GM19043 (cell line): Measurements from ENCODE around the gene KIFBP.
"Not testable (repeated sequence)": the region's sequence is repeated elsewhere in the genome, so short reads cannot be mapped to it uniquely, and the experiment has no call there.

Experiments used
- ATAC-seq: cut with Tn5 transposase; IDR thresholded peaks from one replicate; pipeline ENCODE4 v1.9.1; 2021; ENCODE audit warnings: low read depth; ENCODE audit not compliant: unreplicated experiment

Gene KIFBP, protein sequence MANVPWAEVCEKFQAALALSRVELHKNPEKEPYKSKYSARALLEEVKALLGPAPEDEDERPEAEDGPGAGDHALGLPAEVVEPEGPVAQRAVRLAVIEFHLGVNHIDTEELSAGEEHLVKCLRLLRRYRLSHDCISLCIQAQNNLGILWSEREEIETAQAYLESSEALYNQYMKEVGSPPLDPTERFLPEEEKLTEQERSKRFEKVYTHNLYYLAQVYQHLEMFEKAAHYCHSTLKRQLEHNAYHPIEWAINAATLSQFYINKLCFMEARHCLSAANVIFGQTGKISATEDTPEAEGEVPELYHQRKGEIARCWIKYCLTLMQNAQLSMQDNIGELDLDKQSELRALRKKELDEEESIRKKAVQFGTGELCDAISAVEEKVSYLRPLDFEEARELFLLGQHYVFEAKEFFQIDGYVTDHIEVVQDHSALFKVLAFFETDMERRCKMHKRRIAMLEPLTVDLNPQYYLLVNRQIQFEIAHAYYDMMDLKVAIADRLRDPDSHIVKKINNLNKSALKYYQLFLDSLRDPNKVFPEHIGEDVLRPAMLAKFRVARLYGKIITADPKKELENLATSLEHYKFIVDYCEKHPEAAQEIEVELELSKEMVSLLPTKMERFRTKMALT

DNA sequence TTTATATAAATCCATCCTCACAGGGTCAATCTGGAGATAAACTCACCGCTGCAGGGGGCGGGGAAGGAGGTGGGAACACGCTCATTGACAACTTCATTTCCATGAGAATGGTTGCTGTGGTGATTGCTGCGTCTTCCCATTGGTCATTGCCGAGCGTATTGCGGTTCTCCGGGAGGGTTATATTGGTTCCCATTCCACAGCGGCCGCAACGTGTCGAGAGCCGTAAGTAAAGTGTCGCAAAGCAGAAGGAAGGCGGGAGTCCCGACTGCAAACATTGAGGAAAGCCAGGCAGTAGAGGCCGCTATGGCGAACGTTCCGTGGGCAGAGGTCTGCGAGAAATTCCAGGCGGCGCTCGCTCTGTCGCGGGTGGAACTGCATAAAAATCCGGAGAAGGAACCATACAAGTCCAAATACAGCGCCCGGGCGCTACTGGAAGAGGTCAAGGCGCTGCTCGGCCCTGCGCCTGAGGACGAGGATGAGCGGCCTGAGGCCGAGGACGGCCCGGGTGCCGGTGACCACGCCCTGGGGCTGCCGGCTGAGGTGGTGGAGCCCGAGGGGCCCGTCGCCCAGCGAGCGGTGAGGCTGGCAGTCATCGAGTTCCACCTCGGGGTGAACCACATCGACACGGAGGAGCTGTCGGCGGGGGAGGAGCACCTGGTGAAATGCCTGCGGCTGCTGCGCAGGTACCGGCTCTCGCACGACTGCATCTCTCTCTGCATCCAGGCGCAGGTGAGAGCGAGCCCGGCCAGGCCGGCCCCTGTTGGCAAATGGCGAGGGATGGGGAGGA is at the start of gene KIFBP:
Gene KIFBP, plus strand, starts transcription at position 274 of the 787 bp plus-strand sequence. Its CDS starts 30 bp downstream, at position 304.
- peak; percentile 71 for ATAC-seq

- no peak for ATAC-seq
Measured at GRCh38 chr10:68938884-68939283, 49.7 kb upstream of the KIFBP start.

DNA sequence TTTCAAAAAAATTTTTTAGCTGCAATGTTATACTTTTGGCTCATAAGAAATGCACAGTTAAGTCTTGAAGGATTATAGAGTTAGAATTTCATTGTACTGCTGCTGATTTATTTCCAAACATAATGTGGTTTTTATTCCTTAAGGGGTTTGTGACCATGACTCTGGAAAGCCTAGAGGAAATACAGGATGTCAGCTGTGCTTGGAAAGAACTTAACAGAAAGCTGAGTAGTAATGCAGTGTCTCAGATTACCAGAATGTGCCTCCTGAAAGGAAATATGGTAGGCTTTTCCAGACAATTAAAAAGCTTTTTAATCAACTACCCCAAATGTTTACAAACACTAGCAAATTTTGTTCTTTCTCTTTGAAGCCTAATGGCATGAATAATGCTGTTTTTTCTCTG is 47.7 kb upstream of the KIFBP start:
- ATAC-seq = not testable (repeated sequence)

GRCh38 chr10:68950598-68950997 is 38.0 kb upstream of the KIFBP start:
- no peak for ATAC-seq

DNA sequence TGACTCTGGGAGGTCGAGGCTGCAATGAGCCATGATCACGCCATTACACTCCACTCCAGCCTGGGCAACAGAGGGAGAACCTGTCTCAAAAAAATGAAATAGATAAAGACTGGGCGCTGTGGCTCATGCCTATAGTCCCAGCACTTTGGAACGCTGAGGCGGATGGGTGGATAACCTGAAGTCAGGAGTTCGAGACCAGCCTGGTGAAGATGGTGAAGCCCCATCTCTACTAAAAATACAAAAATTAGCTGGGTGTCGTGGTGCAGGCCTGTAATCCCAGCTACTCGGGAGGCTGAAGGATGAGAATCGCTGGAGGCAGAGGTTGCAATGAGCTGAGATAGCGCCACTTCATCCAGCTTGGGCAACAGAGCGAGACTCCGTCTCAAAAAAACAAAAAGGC is 33.7 kb upstream of the KIFBP start:
- ATAC-seq = no peak

DNA sequence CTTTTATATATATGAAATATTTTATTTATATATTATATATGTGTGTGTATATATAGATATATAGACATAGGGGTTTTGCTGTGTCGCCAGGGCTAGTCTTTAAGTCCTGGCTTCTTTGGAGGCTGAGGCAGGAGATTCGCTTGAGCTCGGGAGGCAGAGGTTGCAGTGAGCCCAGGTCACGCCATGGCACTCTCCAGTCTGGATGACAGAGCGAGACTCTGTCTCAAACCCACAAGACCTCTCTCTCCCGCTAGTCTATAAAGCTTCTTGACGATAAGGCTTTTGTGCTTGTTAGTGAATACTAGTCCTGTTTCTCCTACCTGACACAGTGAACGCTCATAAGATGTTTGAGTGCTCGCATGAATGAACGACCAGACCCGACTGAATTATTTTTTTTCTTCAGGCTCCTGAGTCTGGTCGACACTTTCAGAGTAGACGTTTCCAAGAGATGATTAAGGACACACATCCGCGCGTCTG is 33.2 kb upstream of the KIFBP start:
- ATAC-seq = peak; percentile 20

DNA sequence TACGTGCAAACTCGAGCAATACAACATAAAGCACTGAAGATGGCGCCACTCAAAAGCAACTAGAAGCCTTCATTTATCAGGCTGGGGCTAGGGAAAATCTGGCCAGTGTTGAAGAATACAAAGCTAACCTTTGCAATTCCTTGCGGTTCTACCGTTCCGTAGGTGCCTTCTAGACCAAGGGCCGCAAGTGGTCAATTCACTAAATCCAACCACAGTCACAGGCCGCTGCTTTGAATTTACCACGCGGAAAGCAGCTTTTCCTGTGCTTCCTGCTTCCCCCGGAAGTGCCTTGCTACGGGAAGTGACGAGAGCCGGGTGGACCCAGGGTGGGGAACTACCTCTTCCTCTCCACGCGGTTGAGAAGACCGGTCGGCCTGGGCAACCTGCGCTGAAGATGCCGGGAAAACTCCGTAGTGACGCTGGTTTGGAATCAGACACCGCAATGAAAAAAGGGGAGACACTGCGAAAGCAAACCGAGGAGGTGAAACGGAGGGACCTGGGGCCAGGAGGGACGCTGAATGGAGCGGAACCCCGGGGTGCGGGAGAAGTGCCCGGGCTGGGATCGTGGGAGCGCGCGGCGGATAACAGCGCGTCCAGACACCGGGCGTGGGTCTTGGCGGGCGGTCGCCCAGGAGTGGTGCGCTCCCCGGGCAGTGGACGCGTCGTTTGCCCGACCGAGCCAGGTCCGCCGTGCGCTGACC is 32.6 kb upstream of the KIFBP start, which contains the start of gene DDX21:
Gene DDX21, plus strand, starts transcription at position 339 of the 701 bp plus-strand sequence. Its CDS starts 56 bp downstream, at position 395.
- ATAC-seq = peak; percentile 80

- no peak for ATAC-seq
Measured at GRCh38 chr10:68957284-68957615, 31.4 kb upstream of the KIFBP start.

- no peak for ATAC-seq
Measured at GRCh38 chr10:68957654-68958053, 30.9 kb upstream of the KIFBP start.

GRCh38 chr10:68959695-68960527 is 28.7 kb upstream of the KIFBP start:
- no peak for ATAC-seq

DNA sequence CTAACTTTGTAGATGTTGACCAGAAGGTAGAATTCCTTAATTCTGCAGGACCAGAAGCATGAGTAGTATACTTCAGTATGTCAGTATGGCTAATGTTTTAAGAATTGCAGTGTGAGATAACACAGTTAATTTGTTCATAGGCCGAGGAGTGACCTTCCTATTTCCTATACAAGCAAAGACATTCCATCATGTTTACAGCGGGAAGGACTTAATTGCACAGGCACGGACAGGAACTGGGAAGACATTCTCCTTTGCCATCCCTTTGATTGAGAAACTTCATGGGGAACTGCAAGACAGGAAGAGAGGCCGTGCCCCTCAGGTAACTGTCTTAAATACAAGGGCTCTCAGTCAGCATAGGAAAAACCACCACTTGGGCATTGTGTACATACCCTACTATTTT is 25.5 kb upstream of the KIFBP start:
- ATAC-seq = no peak

DNA sequence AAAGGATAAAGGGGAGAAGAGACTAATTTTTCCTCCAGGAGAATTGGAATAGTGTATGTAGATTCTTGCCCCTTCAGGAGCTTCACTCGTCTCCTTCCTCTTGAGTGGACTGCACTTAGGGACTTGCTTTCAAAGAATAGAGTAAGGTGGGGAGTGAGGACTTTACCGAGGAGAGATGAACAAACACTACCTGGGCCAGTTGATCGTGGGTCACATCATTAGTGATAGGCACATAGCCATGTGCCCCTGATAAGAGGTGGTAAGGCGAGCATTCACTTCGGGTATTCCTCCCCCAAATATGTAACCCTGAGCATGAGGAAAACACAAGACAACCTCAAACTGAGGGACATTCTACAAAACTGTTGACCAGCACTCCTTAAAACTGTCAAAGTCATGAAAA is 14.6 kb upstream of the KIFBP start:
- ATAC-seq = no peak

- ATAC-seq = not testable (repeated sequence)
Measured at GRCh38 chr10:68975936-68976473, 12.6 kb upstream of the KIFBP start.

- not testable (repeated sequence) for ATAC-seq
Measured at GRCh38 chr10:68979738-68980137, 8.9 kb upstream of the KIFBP start.

- ATAC-seq = no peak
Measured at GRCh38 chr10:68981074-68981473, 7.5 kb upstream of the KIFBP start.

GRCh38 chr10:68982389-68982788 is 6.2 kb upstream of the KIFBP start:
- no peak for ATAC-seq

- no peak for ATAC-seq
Measured at GRCh38 chr10:68987611-68988010, 992 bp upstream of the KIFBP start.

DNA sequence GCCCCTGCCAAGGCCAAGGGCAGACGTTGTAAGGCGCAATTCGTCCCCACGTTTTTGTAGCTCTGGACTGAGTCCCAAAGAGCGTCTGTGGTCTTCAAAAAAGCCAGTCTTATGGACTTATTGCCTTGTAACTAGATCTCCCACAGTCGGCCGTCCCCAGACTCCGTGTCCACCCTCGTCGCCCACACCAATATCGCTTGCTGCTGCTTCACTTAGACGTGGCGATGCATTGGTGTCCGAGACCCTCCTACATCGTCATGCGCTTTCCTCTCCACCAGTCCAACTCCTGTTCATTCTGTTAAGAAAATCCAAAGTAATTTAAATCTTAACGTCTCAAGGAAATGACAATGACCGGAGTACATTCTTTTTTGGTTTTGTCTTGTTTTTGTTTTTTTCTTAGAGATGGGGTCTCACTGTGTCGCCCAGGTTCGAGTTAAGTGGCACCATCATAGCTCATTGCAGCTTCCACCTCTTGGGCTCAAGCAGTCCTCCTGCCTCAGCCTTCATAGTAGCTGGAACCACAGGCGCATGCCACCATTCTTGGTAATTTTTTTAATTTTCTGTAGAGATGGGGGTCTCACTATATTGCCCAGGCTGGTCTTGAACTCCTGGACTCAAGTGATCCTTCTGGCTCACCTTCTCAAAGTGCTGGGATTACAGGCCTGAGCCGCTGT is 851 bp downstream of the KIFBP start:
- ATAC-seq = no peak
